Measurements from ENCODE around the gene REP15.
A peak's percentile ranks its signal among the peaks of the same experiment; 100 is the strongest.
"Not testable (repeated sequence)": the region's sequence is repeated elsewhere in the genome, so short reads cannot be mapped to it uniquely, and the experiment has no call there.

The REP15 gene

DNA sequence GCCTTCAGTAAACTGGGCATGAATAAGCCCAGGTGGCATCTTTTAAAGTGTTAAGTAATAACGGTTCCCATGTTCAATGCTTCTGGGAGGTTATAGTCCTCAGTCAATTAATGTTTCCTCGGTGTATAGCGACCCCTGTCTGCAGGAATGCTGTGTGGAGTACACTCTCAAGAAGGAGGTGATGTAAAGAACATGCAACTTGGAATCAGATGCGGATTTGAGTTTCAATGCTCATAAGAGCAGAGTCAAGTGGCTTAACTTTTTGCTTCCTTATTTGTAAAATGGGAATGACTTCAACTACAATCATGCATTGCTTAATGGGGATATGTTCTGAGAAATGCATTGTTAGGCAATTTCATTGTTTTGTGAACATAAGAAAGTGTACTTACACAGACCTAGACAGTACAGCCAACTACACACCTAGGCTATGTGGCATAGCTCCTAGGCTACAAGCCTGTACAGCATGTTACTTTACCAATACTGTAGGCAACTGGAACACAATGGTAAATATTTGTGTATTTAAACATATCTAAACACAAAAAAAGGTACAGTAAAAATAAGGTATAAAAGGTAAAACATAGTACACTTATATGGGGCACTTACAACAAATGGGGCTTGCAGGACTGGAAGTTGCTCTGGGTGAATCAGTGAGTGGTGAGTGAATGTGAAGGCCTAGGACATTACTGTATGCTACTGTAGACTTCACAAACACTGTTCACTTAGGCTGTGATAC, 7.6 kb downstream of the REP15 start:
- peak; percentile 55 for DNase-seq (ENCODE audit: low read depth)

DNA sequence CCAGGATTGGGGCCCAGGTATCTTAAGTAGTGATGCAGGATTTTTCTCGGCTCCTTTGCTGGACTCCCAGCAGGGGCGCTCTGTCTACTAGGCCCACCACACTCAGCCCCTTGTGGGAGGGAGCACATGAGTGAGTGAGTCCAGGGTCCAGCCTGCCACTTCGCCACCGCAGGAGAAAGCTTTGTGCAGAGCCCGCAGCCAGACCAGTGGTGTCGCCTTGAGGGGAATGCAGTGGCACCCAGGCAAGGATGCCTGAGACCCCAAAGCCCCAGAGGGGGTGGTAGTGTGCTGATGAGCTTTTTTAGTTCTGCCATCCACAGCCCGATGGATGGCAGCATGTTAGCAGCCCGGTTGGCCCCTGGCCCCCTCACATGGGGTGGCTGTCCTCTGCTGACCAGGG, 9.0 kb downstream of the REP15 start:
- no peak for DNase-seq (ENCODE audit: low read depth)

DNA sequence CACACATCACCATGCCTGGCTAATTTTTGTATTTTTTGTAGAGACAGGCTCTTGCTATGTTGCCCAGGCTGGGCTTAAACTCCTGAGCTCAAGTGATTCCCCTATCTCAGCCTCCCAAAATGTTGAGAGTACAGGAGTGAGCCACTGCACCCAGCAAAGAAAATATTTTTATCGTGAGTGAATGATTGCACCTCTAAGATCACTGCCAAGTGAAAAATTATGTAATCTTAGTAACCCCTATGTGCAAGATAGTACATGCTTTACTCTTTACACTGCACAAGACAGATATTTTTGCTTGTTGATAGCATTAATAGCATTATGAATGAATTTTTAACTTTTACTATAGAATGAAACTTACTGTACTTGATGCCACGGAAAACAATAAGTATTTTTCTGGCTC, 11.0 kb downstream of the REP15 start:
- DNase-seq (ENCODE audit: low read depth): no peak

DNA sequence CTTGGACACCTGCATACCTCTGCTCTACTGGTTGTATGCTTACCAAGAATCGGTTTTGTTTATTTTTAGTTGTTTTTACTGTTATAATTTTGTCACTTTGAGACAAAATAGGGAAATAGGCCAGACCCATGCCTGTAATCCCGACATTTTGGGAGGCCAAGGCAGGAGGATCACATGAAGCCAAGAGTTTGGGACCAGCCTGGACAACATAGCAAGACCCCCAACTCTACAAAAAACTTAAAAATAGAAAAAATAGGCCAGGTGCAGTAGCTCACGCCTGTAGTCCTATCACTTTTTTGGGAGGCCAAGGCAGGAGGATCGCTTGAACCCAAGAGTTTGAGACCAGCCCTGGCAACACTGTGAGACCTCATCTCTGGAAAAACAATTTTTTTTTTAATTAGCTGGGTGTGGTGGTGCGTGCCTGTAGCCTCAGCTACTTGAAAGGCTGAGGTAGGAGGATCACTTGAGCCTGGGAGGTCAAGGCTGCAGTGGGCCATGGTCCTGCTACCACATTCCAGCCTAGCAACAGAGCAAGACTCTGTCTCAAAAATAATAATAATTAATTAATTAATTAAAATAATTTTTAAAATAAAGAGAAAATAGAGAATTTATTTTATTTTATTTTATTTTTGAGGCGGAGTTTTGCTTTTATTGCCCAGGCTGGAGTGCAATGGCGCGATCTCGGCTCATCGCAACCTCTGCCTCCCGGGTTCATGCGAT, 13.1 kb downstream of the REP15 start:
- DNase-seq (ENCODE audit: low read depth): no peak

DNA sequence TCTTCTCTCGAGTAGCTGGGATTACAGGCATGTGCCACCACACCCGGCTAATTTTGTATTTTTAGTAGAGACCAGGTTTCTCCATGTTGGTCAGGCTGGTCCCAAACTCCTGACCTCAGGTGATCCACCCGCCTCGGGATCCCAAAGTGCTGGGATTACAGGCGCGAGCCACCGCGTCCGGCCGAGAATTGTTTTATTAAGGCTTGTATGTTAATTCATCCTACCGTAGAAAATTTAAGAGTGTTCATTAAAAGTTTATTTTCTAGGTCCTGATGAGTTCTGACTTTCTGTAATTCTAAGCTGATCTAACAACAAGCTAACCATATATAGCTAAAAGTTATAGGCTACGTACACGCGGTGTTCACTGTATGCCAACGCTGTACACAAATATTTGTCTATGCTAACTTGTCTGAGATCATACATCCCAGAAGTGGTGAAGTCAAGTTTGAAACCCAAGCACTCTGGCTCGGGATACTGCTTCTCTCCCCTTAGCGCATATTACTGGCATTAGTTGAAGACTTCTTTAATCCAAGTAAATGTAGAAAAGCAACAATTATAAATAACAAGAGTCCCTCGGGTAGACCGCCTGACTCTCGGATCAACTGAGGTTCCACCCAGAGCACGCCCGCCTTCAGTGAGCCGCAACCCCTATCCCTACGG, 13.8 kb downstream of the REP15 start:
- DNase-seq (ENCODE audit: low read depth): no peak

DNA sequence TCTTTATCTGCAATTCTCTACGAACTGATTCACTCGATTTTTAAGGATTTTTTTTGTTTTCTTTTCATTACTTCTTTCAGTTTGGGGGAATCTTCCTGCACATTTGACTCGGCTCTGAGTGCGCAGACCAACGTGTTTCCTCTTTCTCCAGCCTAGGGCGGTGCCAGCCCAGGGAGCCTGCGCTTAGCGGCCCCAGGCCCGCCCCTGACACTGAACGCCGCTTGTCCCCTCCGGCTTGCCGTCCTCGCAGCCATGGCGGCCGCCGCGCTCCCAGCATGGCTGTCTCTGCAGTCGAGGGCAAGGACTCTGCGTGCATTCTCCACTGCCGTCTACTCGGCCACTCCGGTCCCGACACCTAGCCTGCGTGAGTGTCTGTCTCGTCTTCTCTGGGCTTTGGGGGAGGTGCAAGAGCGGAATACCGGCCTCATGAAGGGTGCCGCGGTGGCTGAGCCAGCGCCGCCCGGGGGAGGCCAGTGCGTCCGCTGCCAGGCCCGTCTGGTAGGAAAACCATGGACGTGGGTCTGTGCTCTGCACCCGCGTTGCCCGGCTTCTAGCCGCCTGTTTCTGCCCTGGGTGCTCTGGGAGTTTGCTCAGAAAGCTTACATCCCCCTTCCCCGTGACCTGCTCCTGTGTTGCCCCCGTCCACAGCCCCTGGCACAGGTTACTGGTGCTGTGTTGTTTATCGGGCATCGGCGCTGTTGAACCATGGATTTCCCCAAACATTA, 14.5 kb downstream of the REP15 start, which contains the start of gene MRPS35:
Gene MRPS35, plus strand, starts transcription at position 241 of the 725 bp plus-strand sequence. Its CDS starts 12 bp downstream, at position 253.
- peak; percentile 85 for DNase-seq (ENCODE audit: low read depth)

DNA sequence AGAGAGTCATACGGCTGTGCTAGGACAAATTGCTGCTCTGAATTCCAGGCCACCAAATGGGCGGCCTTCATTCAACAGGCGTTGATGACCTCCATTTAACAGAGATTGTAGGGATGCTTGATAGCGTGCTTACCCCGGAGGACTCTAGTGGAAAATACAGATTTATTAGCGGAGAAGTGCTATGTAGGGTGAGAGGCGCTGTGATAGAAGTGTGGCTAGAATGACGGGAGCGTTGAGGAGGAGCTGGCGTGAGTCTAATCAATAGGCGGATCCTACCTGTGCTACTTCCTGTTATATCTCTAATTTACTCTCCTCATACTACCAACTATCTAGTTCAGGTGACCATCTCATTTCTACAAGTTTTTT, 15.1 kb downstream of the REP15 start:
- no peak for DNase-seq (ENCODE audit: low read depth)

DNA sequence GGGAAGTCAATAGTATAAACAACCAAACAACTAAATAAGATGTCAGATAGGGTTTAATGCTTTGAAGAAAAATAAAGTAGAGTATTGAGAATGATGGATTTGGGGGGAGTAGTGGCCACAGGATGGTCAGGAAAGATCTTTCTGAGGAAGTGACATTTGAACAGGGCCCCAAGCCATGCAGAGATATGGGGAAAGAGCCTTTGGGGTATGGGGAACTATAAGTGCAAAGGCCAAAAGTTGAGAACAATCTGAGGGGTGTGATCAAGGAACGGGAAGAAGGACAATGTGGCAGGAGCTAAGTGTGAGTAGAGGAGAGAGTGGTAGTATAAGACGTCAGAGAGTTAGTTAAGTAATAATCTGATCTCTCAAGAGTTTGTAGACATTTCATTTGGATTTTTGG, 15.7 kb downstream of the REP15 start:
- no peak for DNase-seq (ENCODE audit: low read depth)

DNA sequence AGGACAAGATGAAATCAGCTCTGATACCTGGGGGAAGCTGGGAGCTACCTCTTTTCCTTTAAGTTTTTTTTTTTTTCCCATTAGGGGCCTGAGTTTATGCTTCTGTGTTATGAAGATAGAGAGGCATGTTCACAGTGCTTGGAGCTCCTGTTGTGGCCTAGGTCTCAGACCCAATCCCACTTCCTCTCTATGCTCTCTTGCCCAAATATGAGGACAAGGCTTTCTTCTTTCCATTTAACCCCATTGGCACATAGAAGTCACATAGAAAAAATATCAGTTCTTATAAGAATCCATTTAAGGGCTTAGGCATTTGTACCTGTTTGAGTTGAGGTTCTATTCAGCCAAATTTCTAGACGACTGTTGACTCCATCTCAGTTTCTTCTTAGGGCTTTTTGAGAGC, 27.0 kb downstream of the REP15 start:
- DNase-seq (ENCODE audit: low read depth): no peak

DNA sequence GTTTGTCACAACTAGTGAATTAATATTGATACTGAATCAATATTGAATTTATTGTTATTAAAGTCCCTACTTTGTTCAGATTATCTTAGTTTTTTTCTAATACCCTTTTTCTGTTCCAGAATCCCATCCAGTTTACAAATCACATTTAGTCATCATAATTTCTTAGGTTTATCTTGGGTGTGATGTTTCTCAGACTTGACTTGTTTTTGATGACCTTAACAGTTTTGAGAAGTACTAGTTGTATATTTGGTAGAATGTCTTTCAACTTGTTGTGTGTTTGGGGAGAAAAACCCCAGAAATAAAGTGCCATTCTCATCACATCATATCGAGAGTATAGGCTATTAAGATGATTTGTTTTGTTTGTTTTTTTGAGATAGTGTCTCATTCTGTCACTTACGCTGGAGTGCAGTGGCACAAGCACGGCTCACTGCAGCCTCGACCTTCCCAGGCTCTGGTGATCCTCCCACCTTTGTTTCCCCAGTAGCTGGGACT, 33.9 kb downstream of the REP15 start:
- DNase-seq (ENCODE audit: low read depth): no peak

DNA sequence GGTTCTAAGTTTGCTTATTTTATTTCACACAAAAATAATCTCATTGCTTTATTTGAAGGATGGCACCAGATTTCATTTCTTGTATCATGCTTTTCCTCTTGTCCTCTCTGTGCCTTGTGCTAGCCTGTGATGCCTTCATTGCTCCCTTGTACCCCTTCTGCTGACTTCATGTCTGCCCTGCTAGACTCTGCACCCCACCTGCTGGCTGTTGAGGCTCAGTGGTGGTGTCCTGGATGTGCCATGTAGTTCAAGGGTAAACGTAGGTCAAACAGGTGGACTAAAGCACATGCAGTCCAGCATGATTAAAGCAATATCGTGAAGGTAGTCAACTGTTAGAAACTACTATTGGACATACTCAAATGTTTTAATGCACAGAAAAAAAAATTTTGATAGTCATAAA, 36.0 kb downstream of the REP15 start:
- DNase-seq (ENCODE audit: low read depth): no peak

DNA sequence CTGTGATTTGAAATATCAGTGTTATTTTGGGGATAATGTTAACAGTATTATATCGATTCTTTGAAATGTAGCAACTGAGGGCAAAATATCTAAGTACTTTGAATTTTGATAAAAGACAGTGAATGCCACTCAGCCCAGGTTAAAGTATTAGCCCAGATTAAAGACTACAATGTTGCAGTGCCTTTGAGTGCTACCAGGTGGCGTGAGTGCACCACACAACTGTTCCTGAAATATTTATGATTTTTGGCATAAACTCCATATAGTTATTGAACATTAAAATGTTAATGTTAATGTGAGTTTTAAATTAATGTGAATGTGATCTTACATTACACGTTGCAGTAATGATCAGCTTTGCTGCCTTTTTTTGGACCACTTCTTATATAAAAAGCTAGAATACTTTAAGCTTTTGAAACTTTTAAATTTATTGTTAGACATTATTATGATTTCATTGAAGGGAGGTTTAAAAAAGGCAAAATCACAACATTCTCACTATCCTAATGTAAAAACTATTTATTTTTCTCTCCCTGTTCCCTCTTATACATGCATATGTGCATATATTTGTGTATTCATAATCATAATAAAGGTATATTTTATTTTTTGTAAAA, 36.9 kb downstream of the REP15 start:
- no peak for DNase-seq (ENCODE audit: low read depth)

DNA sequence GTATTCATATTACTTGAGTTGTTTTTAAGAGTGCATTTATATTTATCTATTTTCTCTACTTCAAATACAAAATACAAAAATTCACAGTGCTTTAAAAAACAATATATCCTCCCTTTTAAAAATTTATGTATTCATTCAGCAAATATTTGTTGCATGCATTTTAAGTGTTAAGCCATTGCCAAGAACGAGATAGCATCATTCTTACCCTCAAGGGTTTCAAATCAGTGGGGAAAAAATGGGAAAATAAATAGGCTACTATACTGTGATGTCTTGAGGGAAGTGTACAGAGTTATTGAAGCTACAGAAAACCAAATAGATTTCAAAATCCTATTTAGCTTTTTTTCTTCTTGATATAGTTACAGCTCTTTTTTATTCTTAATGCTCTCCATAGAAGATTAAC, 37.5 kb downstream of the REP15 start:
- DNase-seq (ENCODE audit: low read depth): no peak

DNA sequence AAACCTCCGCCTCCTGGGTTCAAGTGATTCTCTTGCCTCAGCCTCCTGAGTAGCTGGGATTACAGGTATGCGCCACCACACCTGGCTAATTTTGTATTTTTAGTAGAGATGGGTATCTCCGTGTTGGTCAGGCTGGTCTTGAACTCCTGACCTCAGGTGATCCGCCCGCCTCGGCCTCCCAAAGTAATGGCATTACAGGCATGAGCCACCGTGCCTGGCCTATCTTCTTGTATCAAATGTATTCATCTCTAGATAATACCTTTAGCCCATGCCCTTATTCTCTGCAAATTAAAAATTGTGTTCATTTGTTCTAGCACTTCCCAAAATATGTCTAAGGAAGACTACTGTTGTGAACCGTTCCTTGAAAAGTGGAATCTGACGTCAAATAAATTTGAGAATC, 38.1 kb downstream of the REP15 start:
- not testable (repeated sequence) for DNase-seq (ENCODE audit: low read depth)

DNA sequence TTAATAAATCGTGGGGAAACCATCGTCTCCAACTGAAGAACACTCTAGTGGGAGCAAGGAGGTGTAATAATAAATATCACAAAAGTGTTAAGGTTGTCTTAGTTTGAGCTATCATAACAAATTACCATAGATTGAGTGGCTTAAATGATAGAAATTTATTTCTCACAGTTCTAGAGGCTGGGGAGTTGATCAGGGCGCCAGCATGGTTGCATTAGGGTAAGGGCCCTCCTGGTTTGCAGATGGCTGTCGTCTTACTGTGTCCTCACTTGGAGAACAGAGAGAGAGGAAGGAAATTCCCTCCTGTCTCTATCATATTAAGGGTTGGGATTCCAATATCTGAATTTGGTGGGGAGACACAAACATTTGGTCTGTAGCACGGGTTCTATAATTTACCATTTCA, 47.4 kb downstream of the REP15 start:
- DNase-seq (ENCODE audit: low read depth): no peak

DNA sequence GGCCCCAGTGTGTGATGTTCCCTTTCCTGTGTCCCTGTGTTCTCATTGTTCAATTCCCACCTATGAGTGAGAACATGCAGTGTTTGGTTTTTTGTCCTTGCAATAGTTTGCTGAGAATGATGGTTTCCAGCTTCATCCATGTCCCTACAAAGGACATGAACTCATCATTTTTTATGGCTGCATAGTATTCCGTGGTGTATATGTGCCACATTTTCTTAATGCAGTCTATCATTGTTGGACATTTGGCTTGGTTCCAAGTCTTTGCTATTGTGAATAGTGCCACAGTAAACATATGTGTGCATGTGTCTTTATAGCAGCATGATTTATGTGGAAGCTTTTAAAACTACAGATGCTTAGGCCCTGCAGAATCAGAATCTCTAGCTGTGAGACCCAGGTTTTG, 49.5 kb downstream of the REP15 start:
- not testable (repeated sequence) for DNase-seq (ENCODE audit: low read depth)
